Measurements from ENCODE around the gene KCNK6. TPM values are rescaled to one million over a fixed set of nuclear protein-coding genes. Genes with fewer than 3 reads are reported as not detected.

KCNK6 gene
- total and polyA plus RNA-seq, 2 of the 8 experiments (the other 6 are each of a cell fraction or from before 2014, with no cell fraction given) = 10.6 to 13.3 TPM

GRCh38 chr19:38293281-38293680 is 26.4 kb upstream of the KCNK6 start:
- FAIRE-seq = no peak
- Histone ChIP-seq H3K18ac (ENCODE audit: extremely low read depth, low read length) (no peak overlapping the region), H3K9me3 (ENCODE audit: insufficient read depth in 2 of 2, low read depth in 1 of 2, low read length in 1 of 2) (peaks cover 0 to 3% of the 10 kb centered on the region in 2 experiments; a peak in 1 of 4 replicates), H3K79me1 (ENCODE audit: low read depth, low read length) (no peaks in the 10 kb centered on the region), H3K23ac (ENCODE audit: insufficient read length) (no peak overlapping the region), H2BK20ac (ENCODE audit: low read length) (no peak overlapping the region), H3K4me3 (ENCODE audit: extremely low read depth in 1 of 4, insufficient read depth in 2 of 4, low read depth in 3 of 4, low read length in 4 of 4) (no peak overlapping the region), H4K91ac (replicated peaks; ENCODE audit: insufficient read length, low read length) (no peak overlapping the region), H2AFZ (ENCODE audit: low read length) (no peak overlapping the region), H3K4ac (replicated peaks; ENCODE audit: insufficient read length, low read depth, low read length) (no peak overlapping the region), H3K27ac (ENCODE audit: low read depth, low read length) (no peak overlapping the region), H4K20me1 (replicated peaks in 1 of 2; ENCODE audit: control insufficient read depth in 1 of 2, insufficient read depth in 2 of 2, low read length in 2 of 2) (peaks cover 2 to 5% of the 10 kb centered on the region in 2 experiments), H3K23me2 (ENCODE audit: low read depth, low read length) (no peaks in the 10 kb centered on the region), H3K14ac (ENCODE audit: insufficient read length) (no peak overlapping the region), H2BK12ac (ENCODE audit: low read depth, low read length) (no peak overlapping the region), H3K27me3 (replicated peaks in 1 of 4; ENCODE audit: control insufficient read depth in 3 of 4, extremely low read depth in 1 of 4, insufficient read depth in 3 of 4, low read length in 3 of 4) (no peaks in the 10 kb centered on the region), H3K9ac (replicated peaks in 1 of 4; ENCODE audit: extremely low read depth in 1 of 4, low read depth in 3 of 4, low read length in 3 of 4) (no peak overlapping the region; a peak in 1 of 7 replicates), H4K5ac (ENCODE audit: insufficient read length, low read depth, low read length) (no peak overlapping the region), H3K56ac (replicated peaks; ENCODE audit: insufficient read length, low read depth, low read length) (no peak overlapping the region), H2BK120ac (replicated peaks; ENCODE audit: low read depth, low read length) (no peak overlapping the region), H3K36me3 (ENCODE audit: control insufficient read depth in 2 of 4, insufficient read depth in 4 of 4, low read length in 3 of 4) (peaks cover 14 to 40% (median 34%) of the 10 kb centered on the region in 4 experiments), H2BK5ac (ENCODE audit: low read depth, low read length) (no peak overlapping the region), H2AK5ac (ENCODE audit: low read depth, low read length) (no peak overlapping the region), H3K79me2 (ENCODE audit: control insufficient read depth in 1 of 2, insufficient read depth in 2 of 2, low read length in 2 of 2) (no peaks in the 10 kb centered on the region), H3K4me2 (ENCODE audit: insufficient read depth in 1 of 2, low read depth in 2 of 2, low read length in 2 of 2) (no peak overlapping the region), H2BK15ac (ENCODE audit: low read length) (no peak overlapping the region), H3K4me1 (replicated peaks in 1 of 4; ENCODE audit: control insufficient read depth in 3 of 4, insufficient read depth in 4 of 4, low read length in 3 of 4) (no peaks in the 10 kb centered on the region), H4K8ac (ENCODE audit: extremely low read depth, insufficient read depth, low read length) (no peak overlapping the region)
- no peak for DNase-seq (ENCODE audit: low read depth in 1 of 2, low spot score in 2 of 2)
- ChIA-PET CTCF (ENCODE audit: partially characterized antibody) (interaction anchor here (0.5 to 1.1 kb wide), 6 partner anchors 10 to 986 kb away, joined by 3 to 6 read pairs (median 5); no protein-coding TSS in a partner anchor), POLR2A (ENCODE audit: partially characterized antibody) (interaction anchor here (1.0 to 4.3 kb wide), 6 partner anchors 8 to 58 kb away, joined by 3 to 34 read pairs (median 6); partner anchors contain the start of gene C19orf33)
- TF ChIP-seq KDM5A (IDR thresholded peaks at IDR 0.05; ENCODE audit: low read length) (no peak), SIX5 (IDR thresholded peaks at IDR 0.05; ENCODE audit: low read depth, low read length) (no peak), BRCA1 (IDR thresholded peaks at IDR 0.05; ENCODE audit: low read depth, low read length) (no peak), RNF2 (IDR thresholded peaks at IDR 0.05; ENCODE audit: borderline replicate concordance, low read depth, low read length, missing control alignments, poor library complexity, severe bottlenecking) (no peak), CTCF (IDR thresholded peaks at IDR 0.05; ENCODE audit: control extremely low read depth in 1 of 3, insufficient read depth in 1 of 3, low read depth in 1 of 3, low read length in 3 of 3) (no peak), HDAC2 (IDR thresholded peaks at IDR 0.05; ENCODE audit: borderline replicate concordance in 1 of 2, low read depth in 2 of 2, low read length in 2 of 2) (no peak), JUND (IDR thresholded peaks at IDR 0.05; ENCODE audit: low read length) (no peak), RFX5 (IDR thresholded peaks at IDR 0.05; ENCODE audit: borderline replicate concordance, low read depth, low read length) (no peak), CBX8 (IDR thresholded peaks at IDR 0.05; ENCODE audit: borderline replicate concordance, low read depth, low read length) (no peak), MAFK (IDR thresholded peaks at IDR 0.05; ENCODE audit: low read depth, low read length) (no peak), POLR2AphosphoS5 (IDR thresholded peaks at IDR 0.05; ENCODE audit: low read depth, low read length) (no peak)
- WGBS, 2 experiments (ENCODE audit: extremely low coverage in 1 of 2, insufficient coverage in 1 of 2, insufficient read length in 1 of 2, insufficient replicate concordance in 2 of 2, low coverage in 1 of 2, low lambda C conversion rate in 2 of 2, missing lambda C conversion rate in 1 of 2) = 97% methylated on average over 7 of the region's 9 CpGs; no CpG with 5 or more reads in 1 of the 2 experiments

Measured in H1 (cell line).